ENCODE results near the gene SLC38A10. TPM values are rescaled to one million over a fixed set of nuclear protein-coding genes. Genes with fewer than 3 reads are reported as not detected.

SLC38A10 gene
- total and polyA plus RNA-seq, 2 of the 13 experiments (the other 11 are each of a cell fraction or from before 2014, with no cell fraction given) = 23.4 to 55.8 TPM

- TF ChIP-seq ZNF552 (CRISPR knock-in tag; IDR thresholded peaks at IDR 0.05; ENCODE audit: borderline replicate concordance) (no peak), DMAP1 (CRISPR knock-in tag; IDR thresholded peaks at IDR 0.05) (no peak), BHLHE40 (IDR thresholded peaks at IDR 0.05; ENCODE audit: low read length) (no peak), GFI1 (CRISPR knock-in tag; IDR thresholded peaks at IDR 0.05; ENCODE audit: borderline replicate concordance) (peak; percentile 45; the same call in 1 of the 2 replicates), ZNF670 (CRISPR knock-in tag; IDR thresholded peaks at IDR 0.05; ENCODE audit: borderline replicate concordance) (0 out of 2 replicates have a peak, but pooled peaks have one; percentile 40), PHF21A (CRISPR knock-in tag; IDR thresholded peaks at IDR 0.05) (peak; percentile 48; the same call in 1 of the 2 replicates), ZNF121 (CRISPR knock-in tag; IDR thresholded peaks at IDR 0.05) (peak; percentile 39; the same call in 1 of the 2 replicates), FIP1L1 (IDR thresholded peaks at IDR 0.05; ENCODE audit: borderline replicate concordance, insufficient read depth, low read depth, low read length) (no peak), ZSCAN21 (CRISPR knock-in tag; IDR thresholded peaks at IDR 0.05; ENCODE audit: borderline replicate concordance) (no peak), TSC22D2 (CRISPR knock-in tag; IDR thresholded peaks at IDR 0.05; ENCODE audit: borderline replicate concordance) (no peak), FOXC1 (CRISPR knock-in tag; IDR thresholded peaks at IDR 0.05; ENCODE audit: borderline replicate concordance) (0 out of 2 replicates have a peak, but pooled peaks have one; percentile 46), ZSCAN5A (CRISPR knock-in tag; IDR thresholded peaks at IDR 0.05; ENCODE audit: borderline replicate concordance) (0 out of 2 replicates have a peak, but pooled peaks have one; percentile 28), ZNF768 (CRISPR knock-in tag; IDR thresholded peaks at IDR 0.05) (peak; percentile 30; the same call in 1 of the 2 replicates), NCOR1 (IDR thresholded peaks at IDR 0.05; ENCODE audit: borderline replicate concordance, low read length) (peak; percentile 64; the same call in 1 of the 2 replicates), ZBTB20 (CRISPR knock-in tag; IDR thresholded peaks at IDR 0.05; ENCODE audit: borderline replicate concordance, low read depth) (0 out of 2 replicates have a peak, but pooled peaks have one; percentile 18), ARHGAP35 (CRISPR knock-in tag; IDR thresholded peaks at IDR 0.05; ENCODE audit: borderline replicate concordance) (no peak), KLF11 (CRISPR knock-in tag; IDR thresholded peaks at IDR 0.05) (no peak)
- TF ChIP-seq, protein P1, sequence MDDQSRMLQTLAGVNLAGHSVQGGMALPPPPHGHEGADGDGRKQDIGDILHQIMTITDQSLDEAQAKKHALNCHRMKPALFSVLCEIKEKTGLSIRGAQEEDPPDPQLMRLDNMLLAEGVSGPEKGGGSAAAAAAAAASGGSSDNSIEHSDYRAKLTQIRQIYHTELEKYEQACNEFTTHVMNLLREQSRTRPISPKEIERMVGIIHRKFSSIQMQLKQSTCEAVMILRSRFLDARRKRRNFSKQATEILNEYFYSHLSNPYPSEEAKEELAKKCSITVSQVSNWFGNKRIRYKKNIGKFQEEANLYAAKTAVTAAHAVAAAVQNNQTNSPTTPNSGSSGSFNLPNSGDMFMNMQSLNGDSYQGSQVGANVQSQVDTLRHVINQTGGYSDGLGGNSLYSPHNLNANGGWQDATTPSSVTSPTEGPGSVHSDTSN (CRISPR knock-in tag; IDR thresholded peaks at IDR 0.05; ENCODE audit: borderline replicate concordance) = no peak
- TF ChIP-seq, protein P2, sequence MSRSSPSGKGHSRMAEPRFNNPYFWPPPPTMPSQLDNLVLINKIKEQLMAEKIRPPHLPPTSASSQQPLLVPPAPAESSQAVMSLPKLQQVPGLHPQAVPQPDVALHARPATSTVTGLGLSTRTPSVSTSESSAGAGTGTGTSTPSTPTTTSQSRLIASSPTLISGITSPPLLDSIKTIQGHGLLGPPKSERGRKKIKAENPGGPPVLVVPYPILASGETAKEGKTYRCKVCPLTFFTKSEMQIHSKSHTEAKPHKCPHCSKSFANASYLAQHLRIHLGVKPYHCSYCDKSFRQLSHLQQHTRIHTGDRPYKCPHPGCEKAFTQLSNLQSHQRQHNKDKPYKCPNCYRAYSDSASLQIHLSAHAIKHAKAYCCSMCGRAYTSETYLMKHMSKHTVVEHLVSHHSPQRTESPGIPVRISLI (CRISPR knock-in tag; IDR thresholded peaks at IDR 0.05; ENCODE audit: borderline replicate concordance) = no peak
- TF ChIP-seq, protein P3, sequence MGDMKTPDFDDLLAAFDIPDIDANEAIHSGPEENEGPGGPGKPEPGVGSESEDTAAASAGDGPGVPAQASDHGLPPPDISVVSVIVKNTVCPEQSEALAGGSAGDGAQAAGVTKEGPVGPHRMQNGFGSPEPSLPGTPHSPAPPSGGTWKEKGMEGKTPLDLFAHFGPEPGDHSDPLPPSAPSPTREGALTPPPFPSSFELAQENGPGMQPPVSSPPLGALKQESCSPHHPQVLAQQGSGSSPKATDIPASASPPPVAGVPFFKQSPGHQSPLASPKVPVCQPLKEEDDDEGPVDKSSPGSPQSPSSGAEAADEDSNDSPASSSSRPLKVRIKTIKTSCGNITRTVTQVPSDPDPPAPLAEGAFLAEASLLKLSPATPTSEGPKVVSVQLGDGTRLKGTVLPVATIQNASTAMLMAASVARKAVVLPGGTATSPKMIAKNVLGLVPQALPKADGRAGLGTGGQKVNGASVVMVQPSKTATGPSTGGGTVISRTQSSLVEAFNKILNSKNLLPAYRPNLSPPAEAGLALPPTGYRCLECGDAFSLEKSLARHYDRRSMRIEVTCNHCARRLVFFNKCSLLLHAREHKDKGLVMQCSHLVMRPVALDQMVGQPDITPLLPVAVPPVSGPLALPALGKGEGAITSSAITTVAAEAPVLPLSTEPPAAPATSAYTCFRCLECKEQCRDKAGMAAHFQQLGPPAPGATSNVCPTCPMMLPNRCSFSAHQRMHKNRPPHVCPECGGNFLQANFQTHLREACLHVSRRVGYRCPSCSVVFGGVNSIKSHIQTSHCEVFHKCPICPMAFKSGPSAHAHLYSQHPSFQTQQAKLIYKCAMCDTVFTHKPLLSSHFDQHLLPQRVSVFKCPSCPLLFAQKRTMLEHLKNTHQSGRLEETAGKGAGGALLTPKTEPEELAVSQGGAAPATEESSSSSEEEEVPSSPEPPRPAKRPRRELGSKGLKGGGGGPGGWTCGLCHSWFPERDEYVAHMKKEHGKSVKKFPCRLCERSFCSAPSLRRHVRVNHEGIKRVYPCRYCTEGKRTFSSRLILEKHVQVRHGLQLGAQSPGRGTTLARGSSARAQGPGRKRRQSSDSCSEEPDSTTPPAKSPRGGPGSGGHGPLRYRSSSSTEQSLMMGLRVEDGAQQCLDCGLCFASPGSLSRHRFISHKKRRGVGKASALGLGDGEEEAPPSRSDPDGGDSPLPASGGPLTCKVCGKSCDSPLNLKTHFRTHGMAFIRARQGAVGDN (CRISPR knock-in tag; IDR thresholded peaks at IDR 0.05) = peak; percentile 60
Observed at GRCh38 chr17:81338274-81339190, 43.4 kb upstream of the SLC38A10 start (continued).

Data from HepG2 (cell line).